HCT116 (cell line): ENCODE data around the gene ARMS2. TPM values are rescaled to one million over a fixed set of nuclear protein-coding genes. Genes with fewer than 3 reads are reported as not detected.

ENCODE experiments used
- ATAC-seq: fragments of 200-7000 bp; cut with Tn5 transposase; 2 replicates; pipeline ENCODE4 v1.9.1; 2020; ENCODE audit warnings: mild to moderate bottlenecking, moderate library complexity
- BruUV-seq: library from RNA; stranded (reverse); fragments of 400-500 nt; replicated peaks from 2 replicates; lab custom pipeline; 2021; lab: Mats Ljungman, UMichigan
- CTCF ChIA-PET: fragments of 300-600 bp; sonication (Branson Sonifier 250); formaldehyde crosslinking; loops from one replicate; lab custom pipeline; 2021; ENCODE audit warnings: antibody characterized with exemption; lab: Charles Lee
- POLR2A ChIA-PET: fragments of 300-600, 350-600 bp; sonication (Branson Sonifier 250); formaldehyde crosslinking; loops from one replicate; lab custom pipeline; 2021; ENCODE audit warnings: antibody characterized with exemption; lab: Charles Lee
- RAD21 ChIA-PET, 2 experiments: fragments of 300-600 bp; sonication (Branson Sonifier 250); formaldehyde crosslinking; loops; one replicate each; lab custom pipeline; 2023; ENCODE audit warnings: low total read pairs in 2 of 2; ENCODE audit not compliant: uncharacterized antibody in 2 of 2, unreplicated experiment in 2 of 2, low non-redundant PET in 1 of 2; lab: Charles Lee
- DNase-seq: peaks from one replicate; pipeline ENCODE4 v3.0.0-alpha.2; 2010; ENCODE audit warnings: low read depth, low spot score
- H2AFZ ChIP-seq: fragments of 200-600 bp; shearing (Covaris generic), sonication (generic); 2 replicates; pipeline ENCODE4 v1.6.1; 2017; ENCODE audit warnings: low read depth, mixed run types, mixed read lengths, antibody characterized with exemption, low read length; ENCODE audit not compliant: poor library complexity, severe bottlenecking
- H3K27ac ChIP-seq: 2 replicates; pipeline ENCODE4 v1.5.1; 2012; ENCODE audit warnings: low read depth, low read length
- H3K27me3 ChIP-seq: fragments of 200-600 bp; sonication (generic); 2 replicates; pipeline ENCODE4 v1.6.1; 2016; ENCODE audit warnings: mixed run types, low read length, mixed read lengths; ENCODE audit not compliant: insufficient read depth
- H3K36me3 ChIP-seq, 2 experiments: fragments of 200-500 bp in 1 of 2; fragments of 200-600 bp in 1 of 2; sonication (Bioruptor generic) in 1 of 2; sonication (generic) in 1 of 2; 2 replicates each; pipeline versions ENCODE4 v1.5.1 to v1.6.1; 2014 to 2016; ENCODE audit warnings: low read length in 2 of 2, inconsistent platforms in 1 of 2, mixed read lengths in 1 of 2, mixed run types in 1 of 2; ENCODE audit not compliant: insufficient read depth in 2 of 2, control insufficient read depth in 1 of 2
- H3K4me1 ChIP-seq, 2 experiments: fragments of 200-600 bp in 1 of 2; sonication (generic) in 1 of 2; 2 replicates each; pipeline versions ENCODE4 v1.5.1 to v1.6.1; 2012 to 2017; ENCODE audit warnings: low read length in 2 of 2, inconsistent platforms in 1 of 2, mild to moderate bottlenecking in 1 of 2, mixed read lengths in 1 of 2, mixed run types in 1 of 2, moderate library complexity in 1 of 2; ENCODE audit not compliant: insufficient read depth in 2 of 2, control insufficient read depth in 1 of 2
- H3K4me2 ChIP-seq: fragments of 200-600 bp; sonication (generic); 2 replicates; pipeline ENCODE4 v1.6.1; 2017; ENCODE audit warnings: mixed run types, low read length, mixed read lengths
- H3K4me3 ChIP-seq, 2 experiments: fragments of 200-600 bp in 1 of 2; sonication (generic) in 1 of 2; replicated peaks in 1 of 2; 2 replicates each; pipeline ENCODE4 v1.5.1; 2011 to 2016; ENCODE audit warnings: low read length in 2 of 2, control low read depth in 1 of 2, low read depth in 1 of 2, mild to moderate bottlenecking in 1 of 2, mixed read lengths in 1 of 2, mixed run types in 1 of 2
- H3K79me2 ChIP-seq: fragments of 200-600 bp; sonication (generic); 2 replicates; pipeline ENCODE4 v1.6.1; 2017; ENCODE audit warnings: mild to moderate bottlenecking, mixed run types, low read length, moderate library complexity, mixed read lengths; ENCODE audit not compliant: insufficient read depth
- H3K9ac ChIP-seq: fragments of 200-600 bp; sonication (generic); 2 replicates; pipeline ENCODE4 v1.6.1; 2016; ENCODE audit warnings: low read length, mixed read lengths
- H3K9me2 ChIP-seq: fragments of 200-600 bp; sonication (generic), shearing (Covaris generic); 2 replicates; pipeline ENCODE4 v1.6.1; 2017; ENCODE audit warnings: mixed run types, mild to moderate bottlenecking, moderate library complexity; ENCODE audit not compliant: insufficient read depth
- H3K9me3 ChIP-seq, 2 experiments: fragments of 200-500 bp in 1 of 2; fragments of 200-600 bp in 1 of 2; sonication (Bioruptor generic) in 1 of 2; sonication (generic) in 1 of 2; 2 replicates each; pipeline ENCODE4 v1.6.1; 2014 to 2017; ENCODE audit warnings: low read length in 2 of 2, mixed read lengths in 2 of 2, inconsistent platforms in 1 of 2, low read depth in 1 of 2, mild to moderate bottlenecking in 1 of 2, mixed run types in 1 of 2, moderate library complexity in 1 of 2; ENCODE audit not compliant: control insufficient read depth in 1 of 2, insufficient read depth in 1 of 2
- H4K20me1 ChIP-seq: fragments of 200-600 bp; sonication (generic), shearing (Covaris generic); 2 replicates; pipeline ENCODE4 v1.6.1; 2017; ENCODE audit warnings: mixed run types, mild to moderate bottlenecking, moderate library complexity; ENCODE audit not compliant: insufficient read depth
- CBX3 ChIP-seq: IDR thresholded peaks from 2 replicates; pipeline ENCODE4 v1.6.1; 2012; ENCODE audit warnings: low read depth
- EGR1 ChIP-seq: IDR thresholded peaks from 2 replicates; pipeline ENCODE4 v1.6.1; 2012; ENCODE audit warnings: low read depth
- EZH2 ChIP-seq: fragments of 200-600 bp; sonication (generic); IDR thresholded peaks from 2 replicates; pipeline ENCODE4 v1.6.1; 2017; ENCODE audit warnings: antibody characterized with exemption, mixed run types
- FOSL1 ChIP-seq: IDR thresholded peaks from 2 replicates; pipeline ENCODE4 v1.6.1; 2012; ENCODE audit warnings: low read depth
- JUND ChIP-seq: IDR thresholded peaks from 2 replicates; pipeline ENCODE4 v1.6.1; 2012
- POLR2A ChIP-seq: IDR thresholded peaks from 2 replicates; pipeline ENCODE4 v1.7.0; 2011; ENCODE audit warnings: borderline replicate concordance; ENCODE audit not compliant: insufficient read depth, insufficient read length; ENCODE audit errors: extremely low read depth
- POLR2AphosphoS5 ChIP-seq: IDR thresholded peaks from 2 replicates; pipeline ENCODE4 v1.6.1; 2011; ENCODE audit warnings: mild to moderate bottlenecking, low read depth, low read length, moderate library complexity
- SP1 ChIP-seq: IDR thresholded peaks from 2 replicates; pipeline ENCODE4 v1.6.1; 2012; ENCODE audit warnings: low read depth
- SRF ChIP-seq: IDR thresholded peaks from 2 replicates; pipeline ENCODE4 v1.6.1; 2012; ENCODE audit warnings: low read depth
- TCF7L2 ChIP-seq: IDR thresholded peaks from 2 replicates; pipeline ENCODE4 v1.7.0; 2011; ENCODE audit warnings: borderline replicate concordance, inconsistent platforms; ENCODE audit not compliant: insufficient read depth, insufficient read length; ENCODE audit errors: extremely low read depth
- ZFX ChIP-seq: fragments of 450-650 bp; IDR thresholded peaks from 2 replicates; pipeline ENCODE4 v1.6.1; 2017
- ZNF274 ChIP-seq: fragments of 200-500 bp; sonication (Bioruptor generic); IDR thresholded peaks from 2 replicates; pipeline ENCODE4 v1.6.1; 2014; ENCODE audit warnings: mild to moderate bottlenecking, low read depth, low read length, inconsistent platforms
- intact Hi-C: fragments of 100-400 bp; cut with micrococcal nuclease; formaldehyde crosslinking; loops from 2 replicates; pipeline ENCODE4 v1.10.0; 2022
- total RNA-seq: library from RNA; stranded (reverse); gene quantifications from one replicate; pipeline ENCODE4 v1.2.1, GENCODE V29; 2021; ENCODE audit not compliant: unreplicated experiment
- TF ChIP-seq, protein P1 (sequence below): IDR thresholded peaks from 2 replicates; pipeline ENCODE4 v1.6.1; 2011; ENCODE audit warnings: mild to moderate bottlenecking, low read length, moderate library complexity; ENCODE audit not compliant: insufficient replicate concordance; ENCODE audit errors: extremely low read depth
- TF ChIP-seq, protein P2 (sequence below), 3 experiments: fragments of 200-600 bp in 1 of 3; sonication (generic) in 1 of 3; IDR thresholded peaks in 2 of 3; conservative IDR thresholded peaks in 1 of 3; 2 replicates each; pipeline ENCODE4 v1.5.1; 2012 to 2017; ENCODE audit warnings: low read depth in 2 of 3, low read length in 2 of 3, antibody characterized with exemption in 1 of 3, borderline replicate concordance in 1 of 3, control low read depth in 1 of 3, mild to moderate bottlenecking in 1 of 3, mixed read lengths in 1 of 3, mixed run types in 1 of 3, moderate library complexity in 1 of 3; ENCODE audit not compliant: insufficient read depth in 1 of 3
- TF ChIP-seq, protein P3 (sequence below): IDR thresholded peaks from 2 replicates; pipeline ENCODE4 v1.6.1; 2012; ENCODE audit warnings: low read depth

The ARMS2 gene
- total RNA-seq, 1 experiment from 2014 or later = not detected

- Histone ChIP-seq H3K4me1 (peaks cover 7 to 13% of the 10 kb centered on the region in 2 experiments; a peak in 3 of 4 replicates), H3K79me2 (no peaks in the 10 kb centered on the region), H3K9ac (no peak overlapping the region), H3K9me3 (no peaks in the 10 kb centered on the region), H3K27me3 (no peaks in the 10 kb centered on the region), H3K9me2 (no peaks in the 10 kb centered on the region), H4K20me1 (no peaks in the 10 kb centered on the region), H3K4me2 (no peak overlapping the region), H3K27ac (no peak overlapping the region), H2AFZ (no peak overlapping the region), H3K4me3 (no peak overlapping the region), H3K36me3 (no peaks in the 10 kb centered on the region)
- ChIA-PET POLR2A (no interaction called here), CTCF (no interaction called here), RAD21 (no interaction called here)
- intact Hi-C loops = no loop called here
- TF ChIP-seq FOSL1 (no peak), TCF7L2 (no peak), ZFX (no peak), CBX3 (no peak), JUND (no peak), SP1 (no peak), POLR2AphosphoS5 (no peak), POLR2A (no peak), EZH2 (no peak), SRF (no peak), ZNF274 (no peak), EGR1 (no peak)
- TF ChIP-seq, protein P1, sequence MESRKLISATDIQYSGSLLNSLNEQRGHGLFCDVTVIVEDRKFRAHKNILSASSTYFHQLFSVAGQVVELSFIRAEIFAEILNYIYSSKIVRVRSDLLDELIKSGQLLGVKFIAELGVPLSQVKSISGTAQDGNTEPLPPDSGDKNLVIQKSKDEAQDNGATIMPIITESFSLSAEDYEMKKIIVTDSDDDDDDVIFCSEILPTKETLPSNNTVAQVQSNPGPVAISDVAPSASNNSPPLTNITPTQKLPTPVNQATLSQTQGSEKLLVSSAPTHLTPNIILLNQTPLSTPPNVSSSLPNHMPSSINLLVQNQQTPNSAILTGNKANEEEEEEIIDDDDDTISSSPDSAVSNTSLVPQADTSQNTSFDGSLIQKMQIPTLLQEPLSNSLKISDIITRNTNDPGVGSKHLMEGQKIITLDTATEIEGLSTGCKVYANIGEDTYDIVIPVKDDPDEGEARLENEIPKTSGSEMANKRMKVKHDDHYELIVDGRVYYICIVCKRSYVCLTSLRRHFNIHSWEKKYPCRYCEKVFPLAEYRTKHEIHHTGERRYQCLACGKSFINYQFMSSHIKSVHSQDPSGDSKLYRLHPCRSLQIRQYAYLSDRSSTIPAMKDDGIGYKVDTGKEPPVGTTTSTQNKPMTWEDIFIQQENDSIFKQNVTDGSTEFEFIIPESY = no peak
- TF ChIP-seq, protein P2, sequence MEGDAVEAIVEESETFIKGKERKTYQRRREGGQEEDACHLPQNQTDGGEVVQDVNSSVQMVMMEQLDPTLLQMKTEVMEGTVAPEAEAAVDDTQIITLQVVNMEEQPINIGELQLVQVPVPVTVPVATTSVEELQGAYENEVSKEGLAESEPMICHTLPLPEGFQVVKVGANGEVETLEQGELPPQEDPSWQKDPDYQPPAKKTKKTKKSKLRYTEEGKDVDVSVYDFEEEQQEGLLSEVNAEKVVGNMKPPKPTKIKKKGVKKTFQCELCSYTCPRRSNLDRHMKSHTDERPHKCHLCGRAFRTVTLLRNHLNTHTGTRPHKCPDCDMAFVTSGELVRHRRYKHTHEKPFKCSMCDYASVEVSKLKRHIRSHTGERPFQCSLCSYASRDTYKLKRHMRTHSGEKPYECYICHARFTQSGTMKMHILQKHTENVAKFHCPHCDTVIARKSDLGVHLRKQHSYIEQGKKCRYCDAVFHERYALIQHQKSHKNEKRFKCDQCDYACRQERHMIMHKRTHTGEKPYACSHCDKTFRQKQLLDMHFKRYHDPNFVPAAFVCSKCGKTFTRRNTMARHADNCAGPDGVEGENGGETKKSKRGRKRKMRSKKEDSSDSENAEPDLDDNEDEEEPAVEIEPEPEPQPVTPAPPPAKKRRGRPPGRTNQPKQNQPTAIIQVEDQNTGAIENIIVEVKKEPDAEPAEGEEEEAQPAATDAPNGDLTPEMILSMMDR (IDR thresholded peaks at IDR 0.05 in 2 of 3, conservative IDR thresholded peaks at IDR 0.05 in 1 of 3; ENCODE audit: borderline replicate concordance in 1 of 3, insufficient read depth in 1 of 3, low read depth in 2 of 3, low read length in 2 of 3) = no peak
- TF ChIP-seq, protein P3, sequence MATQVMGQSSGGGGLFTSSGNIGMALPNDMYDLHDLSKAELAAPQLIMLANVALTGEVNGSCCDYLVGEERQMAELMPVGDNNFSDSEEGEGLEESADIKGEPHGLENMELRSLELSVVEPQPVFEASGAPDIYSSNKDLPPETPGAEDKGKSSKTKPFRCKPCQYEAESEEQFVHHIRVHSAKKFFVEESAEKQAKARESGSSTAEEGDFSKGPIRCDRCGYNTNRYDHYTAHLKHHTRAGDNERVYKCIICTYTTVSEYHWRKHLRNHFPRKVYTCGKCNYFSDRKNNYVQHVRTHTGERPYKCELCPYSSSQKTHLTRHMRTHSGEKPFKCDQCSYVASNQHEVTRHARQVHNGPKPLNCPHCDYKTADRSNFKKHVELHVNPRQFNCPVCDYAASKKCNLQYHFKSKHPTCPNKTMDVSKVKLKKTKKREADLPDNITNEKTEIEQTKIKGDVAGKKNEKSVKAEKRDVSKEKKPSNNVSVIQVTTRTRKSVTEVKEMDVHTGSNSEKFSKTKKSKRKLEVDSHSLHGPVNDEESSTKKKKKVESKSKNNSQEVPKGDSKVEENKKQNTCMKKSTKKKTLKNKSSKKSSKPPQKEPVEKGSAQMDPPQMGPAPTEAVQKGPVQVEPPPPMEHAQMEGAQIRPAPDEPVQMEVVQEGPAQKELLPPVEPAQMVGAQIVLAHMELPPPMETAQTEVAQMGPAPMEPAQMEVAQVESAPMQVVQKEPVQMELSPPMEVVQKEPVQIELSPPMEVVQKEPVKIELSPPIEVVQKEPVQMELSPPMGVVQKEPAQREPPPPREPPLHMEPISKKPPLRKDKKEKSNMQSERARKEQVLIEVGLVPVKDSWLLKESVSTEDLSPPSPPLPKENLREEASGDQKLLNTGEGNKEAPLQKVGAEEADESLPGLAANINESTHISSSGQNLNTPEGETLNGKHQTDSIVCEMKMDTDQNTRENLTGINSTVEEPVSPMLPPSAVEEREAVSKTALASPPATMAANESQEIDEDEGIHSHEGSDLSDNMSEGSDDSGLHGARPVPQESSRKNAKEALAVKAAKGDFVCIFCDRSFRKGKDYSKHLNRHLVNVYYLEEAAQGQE = no peak
- DNase-seq (no peak), ATAC-seq (no peak)
- no TSS peak for BruUV-seq
Measured at GRCh38 chr10:122473116-122473515, 18.7 kb downstream of the ARMS2 start.
